ENCODE measurements around the gene TBC1D24.
"Not testable (repeated sequence)": the region's sequence is repeated elsewhere in the genome, so short reads cannot be mapped to it uniquely, and the experiment has no call there.

Gene TBC1D24

DNA sequence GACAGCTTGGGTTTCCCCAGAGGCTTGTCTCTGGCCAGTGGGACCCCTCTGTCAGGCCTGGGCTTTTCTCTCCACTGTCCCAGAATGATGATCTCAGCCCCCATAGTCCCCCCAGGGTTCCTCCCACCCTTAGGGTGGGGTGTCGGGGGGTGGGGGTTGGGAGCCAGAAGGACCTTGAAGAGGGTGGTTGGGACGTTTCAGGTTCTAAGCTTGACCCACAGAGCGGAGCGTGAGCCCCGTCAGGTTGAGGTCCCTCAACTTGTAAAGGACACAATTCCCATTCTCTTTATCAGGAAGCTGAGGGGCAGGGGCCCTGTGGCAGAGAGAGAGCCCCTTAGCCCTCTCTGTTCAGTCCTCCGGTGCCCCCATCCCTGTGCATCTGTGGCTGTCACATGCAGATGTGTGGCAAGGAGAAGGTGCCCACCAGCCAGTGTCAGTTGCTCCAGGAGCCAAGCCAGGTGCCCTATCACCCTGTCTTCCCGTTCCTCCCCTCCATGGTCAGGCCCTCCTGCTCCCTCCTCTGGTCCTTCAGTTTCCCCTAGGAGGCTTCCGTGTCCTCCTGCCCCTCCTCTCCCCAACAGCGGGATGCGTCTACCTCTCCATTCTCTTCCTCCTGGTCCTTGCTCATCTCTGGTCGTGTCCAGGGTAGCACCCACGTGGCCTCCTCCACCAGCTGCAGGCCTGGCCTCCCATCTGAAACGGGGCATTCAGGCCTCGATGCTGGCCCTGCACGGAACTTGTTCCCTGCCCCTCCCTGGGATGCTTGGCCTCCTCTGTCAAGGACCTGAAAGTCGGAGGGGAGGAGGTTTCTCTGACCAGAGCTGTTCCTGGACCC is 5.3 kb upstream of the TBC1D24 start:
- no peak for DNase-seq

DNA sequence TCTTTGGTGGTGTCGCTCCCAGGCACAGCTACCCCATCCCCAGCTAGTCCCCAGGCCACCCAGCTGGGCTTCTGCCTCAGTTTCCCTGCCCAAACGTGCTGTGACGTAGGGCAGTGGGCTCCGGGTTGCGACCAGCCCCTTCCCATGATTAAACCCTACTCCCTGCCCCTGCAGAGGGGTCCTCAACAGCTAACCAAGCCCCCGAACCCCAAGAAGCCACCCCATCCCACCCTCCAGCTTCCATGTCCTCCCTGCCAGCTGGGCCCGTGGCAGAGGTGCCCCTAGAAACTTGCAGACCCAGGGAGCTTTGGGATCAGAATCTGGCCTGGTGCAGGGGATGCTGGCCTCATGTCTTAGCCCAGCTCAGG is 4.7 kb upstream of the TBC1D24 start:
- no peak for DNase-seq

DNA sequence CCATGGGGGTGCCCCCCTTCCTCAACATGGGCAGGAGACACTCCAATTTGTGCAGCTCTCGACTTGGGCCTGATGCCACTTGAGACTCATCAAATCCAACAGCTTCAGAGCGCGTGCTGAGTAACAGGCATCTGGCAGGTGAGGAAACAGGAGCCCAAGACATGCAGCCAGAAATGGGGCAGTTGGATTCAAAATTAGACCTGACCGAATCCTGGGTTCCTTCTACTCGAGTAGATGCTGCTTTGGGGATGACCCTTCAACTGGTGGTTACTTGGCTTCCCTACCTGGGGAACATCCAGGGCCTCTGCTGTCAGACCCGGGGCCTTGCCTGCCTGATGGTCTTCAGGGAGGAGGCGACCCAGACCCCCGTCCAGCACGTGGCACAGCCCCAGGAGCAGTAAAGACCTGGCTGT is 4.3 kb upstream of the TBC1D24 start:
- DNase-seq, result no peak

DNA sequence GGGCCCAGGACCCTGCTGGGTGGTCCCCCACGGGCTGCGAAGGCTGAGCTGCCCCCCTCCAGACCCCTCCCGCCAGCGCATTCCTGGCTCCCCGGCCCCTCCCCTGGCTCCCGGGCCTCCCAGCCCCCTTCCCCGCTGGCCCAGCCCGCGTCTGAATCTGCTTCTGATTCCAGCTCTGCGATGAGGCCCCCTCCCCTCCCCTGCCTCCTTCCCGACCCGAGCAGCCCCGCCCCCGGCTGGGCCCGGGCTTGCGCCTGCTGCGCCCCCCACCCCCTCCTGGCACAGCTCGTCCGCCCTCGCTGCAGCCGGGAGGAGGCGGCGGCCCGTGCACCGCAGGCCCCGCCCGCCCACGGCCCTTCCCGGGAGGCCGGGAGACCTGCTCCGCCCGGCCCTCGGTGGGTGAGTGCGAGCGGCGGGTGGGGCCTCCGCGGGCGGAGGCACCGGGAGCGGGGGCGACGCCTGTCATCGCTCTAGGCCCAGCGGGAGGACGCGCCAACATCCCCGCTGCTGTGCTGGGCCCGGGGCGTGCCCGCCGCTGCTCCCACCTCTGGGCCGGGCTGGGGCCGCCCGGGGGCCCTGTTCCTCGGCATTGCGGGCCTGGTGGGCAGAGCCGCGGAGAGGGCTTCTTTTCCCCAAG is 3.8 kb upstream of the TBC1D24 start, which contains the start of gene NTN3:
NTN3 (plus strand) TSS at position 282 of the 637 bp plus-strand sequence. CDS start 405 bp downstream, outside the sequence.
- DNase-seq, result no peak

- no peak for DNase-seq
Measured at GRCh38 chr16:2471653-2472487, 3.1 kb upstream of the TBC1D24 start.

DNA sequence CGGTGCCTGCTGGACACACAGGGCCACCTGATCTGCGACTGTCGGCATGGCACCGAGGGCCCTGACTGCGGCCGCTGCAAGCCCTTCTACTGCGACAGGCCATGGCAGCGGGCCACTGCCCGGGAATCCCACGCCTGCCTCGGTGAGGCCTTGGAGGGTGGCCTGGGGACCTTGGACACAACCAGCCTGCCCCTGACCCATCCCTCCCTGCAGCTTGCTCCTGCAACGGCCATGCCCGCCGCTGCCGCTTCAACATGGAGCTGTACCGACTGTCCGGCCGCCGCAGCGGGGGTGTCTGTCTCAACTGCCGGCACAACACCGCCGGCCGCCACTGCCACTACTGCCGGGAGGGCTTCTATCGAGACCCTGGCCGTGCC is 2.5 kb upstream of the TBC1D24 start:
- DNase-seq, result no peak

GRCh38 chr16:2472885-2473445 is 2.0 kb upstream of the TBC1D24 start:
- no peak for DNase-seq

- no peak for DNase-seq
Measured at GRCh38 chr16:2473446-2473926, 1.4 kb upstream of the TBC1D24 start.

- DNase-seq, result no peak
Measured at GRCh38 chr16:2473999-2474876, 689 bp upstream of the TBC1D24 start.

DNA sequence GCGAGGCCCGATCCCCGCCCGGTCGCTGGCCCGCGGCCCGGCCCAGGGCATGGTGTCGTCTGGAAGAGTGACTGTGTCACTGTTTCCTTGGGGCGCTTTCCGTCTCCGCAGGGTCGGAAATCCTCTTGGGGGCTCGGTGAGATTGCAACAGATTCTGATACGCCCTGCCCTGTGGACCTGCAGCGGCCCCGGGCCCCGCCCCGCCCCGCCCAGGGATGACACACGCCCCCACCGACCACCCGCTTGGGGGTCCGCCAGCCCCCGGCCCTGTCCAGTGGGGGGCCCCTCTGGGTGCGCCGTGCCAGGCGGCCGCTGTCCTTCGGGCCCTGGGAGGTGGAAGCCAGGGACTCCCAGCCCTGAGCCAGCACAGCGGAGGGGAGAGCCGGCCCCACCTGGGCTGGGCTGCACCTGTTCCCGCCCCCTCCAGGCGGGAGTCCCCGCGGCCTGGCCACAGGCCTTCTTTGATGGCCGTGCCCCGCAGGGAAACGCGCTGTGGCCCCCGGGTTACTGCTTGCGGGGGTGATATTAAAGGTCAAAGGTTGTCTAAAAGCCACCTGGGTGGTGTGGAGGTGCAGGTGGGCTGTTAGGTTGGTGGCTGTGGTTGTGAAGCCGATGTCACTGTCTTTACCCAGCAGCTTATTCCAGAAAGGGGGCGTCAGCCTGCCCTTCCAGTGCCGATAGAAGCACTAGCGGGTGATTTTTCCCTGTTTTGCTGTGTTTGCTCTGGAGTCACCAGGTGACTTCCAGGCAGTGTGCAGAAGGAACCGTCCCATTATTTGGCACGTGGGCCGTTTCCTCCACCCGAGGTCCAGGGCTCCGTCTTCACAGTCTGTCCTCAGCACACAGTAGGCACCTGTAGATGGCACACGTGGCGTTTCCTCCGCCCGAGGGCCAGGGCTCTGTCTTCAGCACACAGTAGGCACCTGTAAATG is 752 bp downstream of the TBC1D24 start:
- DNase-seq, result no peak

DNA sequence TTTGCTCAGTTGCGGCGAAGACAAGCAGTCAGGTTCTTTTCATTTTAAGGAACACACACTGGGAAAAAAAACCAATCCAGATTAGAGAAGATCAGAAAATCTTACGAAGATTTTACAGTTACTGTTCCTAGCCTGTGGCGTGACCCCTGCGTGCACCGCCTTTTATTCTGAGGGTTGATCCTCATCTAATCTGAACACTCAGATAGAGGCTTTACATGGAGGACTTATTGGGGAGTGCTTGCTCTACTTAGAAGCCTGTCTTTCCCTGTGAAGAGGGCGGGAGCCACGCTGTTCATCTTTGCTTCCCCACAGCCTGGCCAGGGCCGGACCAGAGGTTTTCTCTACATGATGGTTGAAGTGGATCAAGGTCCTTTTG is 1.4 kb downstream of the TBC1D24 start:
- DNase-seq, result no peak

GRCh38 chr16:2476741-2477140 is 1.8 kb downstream of the TBC1D24 start:
- DNase-seq, result no peak

DNA sequence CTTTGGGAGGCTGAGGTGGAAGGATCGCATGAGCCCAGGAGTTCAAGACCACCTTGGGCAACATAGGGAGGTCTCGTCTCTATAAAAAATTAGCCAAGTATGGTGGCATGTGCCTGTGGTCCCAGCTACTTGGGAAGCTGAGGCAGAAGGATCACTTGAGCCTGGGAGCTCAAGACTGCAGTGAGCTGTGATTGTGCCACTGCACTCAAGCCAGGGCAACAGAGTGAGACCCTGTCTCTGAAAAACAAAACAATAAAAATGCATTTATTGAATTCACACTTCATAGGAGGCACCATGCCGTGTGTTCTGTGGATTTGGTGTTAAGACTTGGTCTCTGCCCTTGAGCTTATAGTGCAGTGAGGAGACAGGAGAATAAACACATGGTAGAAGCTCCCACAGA is 2.4 kb downstream of the TBC1D24 start:
- no peak for DNase-seq

GRCh38 chr16:2478279-2478678 is 3.4 kb downstream of the TBC1D24 start:
- DNase-seq, result no peak

DNA sequence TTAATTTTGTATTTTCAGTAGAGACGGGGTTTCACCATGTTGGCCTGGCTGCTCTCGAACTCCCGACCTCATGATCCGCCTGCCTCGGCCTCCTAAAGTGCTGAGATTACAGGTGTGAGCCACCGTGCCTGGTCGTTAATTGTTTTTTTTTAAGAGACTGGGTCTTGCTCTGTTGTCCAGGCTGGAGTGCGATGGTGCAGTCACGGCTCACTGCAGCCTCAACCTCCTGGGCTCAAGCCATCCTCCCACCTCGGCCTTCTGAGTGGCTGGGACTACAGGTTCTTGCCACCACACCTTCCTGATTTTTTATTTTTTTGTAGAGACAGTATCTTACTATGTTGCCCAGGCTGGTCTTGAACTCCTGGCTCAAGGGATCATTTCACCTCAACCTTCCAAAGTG is 5.1 kb downstream of the TBC1D24 start:
- not testable (repeated sequence) for DNase-seq

DNA sequence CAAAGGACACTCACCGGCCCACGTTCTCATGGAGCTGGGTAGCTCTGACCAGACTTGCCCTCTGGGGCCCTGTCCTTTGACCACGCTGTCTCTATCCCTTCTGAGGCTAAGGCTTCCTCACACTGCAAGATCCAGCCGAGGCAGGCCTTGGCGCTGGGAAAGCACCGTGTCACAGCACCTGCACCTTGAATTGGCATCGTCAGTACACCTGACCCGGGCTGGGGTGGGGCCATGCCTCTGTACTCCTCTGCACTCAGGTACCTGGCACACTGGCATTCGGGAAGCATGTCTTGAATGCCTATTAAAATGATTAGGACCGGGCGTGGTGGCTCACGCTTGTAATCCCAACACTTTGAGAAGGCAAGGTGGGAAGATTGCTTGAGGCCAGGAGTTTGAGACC is 6.0 kb downstream of the TBC1D24 start:
- DNase-seq, result peak; percentile 19

DNA sequence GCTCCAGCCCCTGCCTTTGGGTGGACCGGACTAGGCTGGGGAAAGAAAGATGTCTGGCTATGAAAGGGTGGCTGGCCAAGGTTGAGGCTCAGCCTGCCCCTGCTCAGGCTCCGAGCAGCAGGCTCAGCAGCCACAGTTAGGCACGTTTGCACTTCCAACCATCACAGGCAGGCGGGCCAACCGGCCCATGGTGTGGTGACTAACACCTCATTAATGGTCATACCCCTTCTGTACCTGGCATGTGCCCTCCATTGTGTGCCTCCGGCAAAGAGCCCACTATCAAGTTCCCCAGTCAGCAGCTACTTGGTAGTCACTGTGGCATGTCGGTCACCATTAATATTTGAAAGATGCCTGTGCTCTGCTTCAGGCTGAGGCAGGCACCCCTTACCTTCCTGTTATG is 6.7 kb downstream of the TBC1D24 start:
- no peak for DNase-seq

- no peak for DNase-seq
Measured at GRCh38 chr16:2482249-2482648, 7.3 kb downstream of the TBC1D24 start.

GRCh38 chr16:2482708-2483534 is 8.0 kb downstream of the TBC1D24 start:
- peak; percentile 69 for DNase-seq

All from NCI-H2029 (cell line).